HG03280 (cell line): ENCODE results near the gene DCAF5.

ENCODE experiments used
- ATAC-seq: cut with Tn5 transposase; IDR thresholded peaks from one replicate; pipeline ENCODE4 v1.9.1; 2021; ENCODE audit warnings: mild to moderate bottlenecking, moderate library complexity; ENCODE audit not compliant: unreplicated experiment

DCAF5 gene

GRCh38 chr14:69149461-69150244 is 3.3 kb downstream of the DCAF5 start:
- no peak for ATAC-seq

GRCh38 chr14:69142101-69142500 is 10.8 kb downstream of the DCAF5 start:
- ATAC-seq, result no peak

GRCh38 chr14:69141550-69141949 is 11.4 kb downstream of the DCAF5 start:
- no peak for ATAC-seq

- no peak for ATAC-seq
These were observed 13.2 kb downstream of the DCAF5 start for GRCh38 chr14:69139743-69140142.

GRCh38 chr14:69137843-69138535 is 14.9 kb downstream of the DCAF5 start:
- no peak for ATAC-seq

- ATAC-seq, result no peak
These were observed 15.5 kb downstream of the DCAF5 start for GRCh38 chr14:69137416-69137815.

GRCh38 chr14:69135133-69135532 is 17.8 kb downstream of the DCAF5 start:
- ATAC-seq, result no peak

GRCh38 chr14:69133206-69134125 is 19.5 kb downstream of the DCAF5 start:
- ATAC-seq, result no peak

GRCh38 chr14:69132513-69133181 is 20.3 kb downstream of the DCAF5 start:
- no peak for ATAC-seq

GRCh38 chr14:69131176-69131575 is 21.7 kb downstream of the DCAF5 start:
- no peak for ATAC-seq

GRCh38 chr14:69129264-69129880 is 23.5 kb downstream of the DCAF5 start:
- no peak for ATAC-seq

GRCh38 chr14:69118305-69118704 is 34.6 kb downstream of the DCAF5 start:
- no peak for ATAC-seq

GRCh38 chr14:69117020-69117767 is 35.7 kb downstream of the DCAF5 start:
- ATAC-seq, result no peak

GRCh38 chr14:69115407-69116185 is 37.3 kb downstream of the DCAF5 start:
- no peak for ATAC-seq

GRCh38 chr14:69114763-69115162 is 38.2 kb downstream of the DCAF5 start:
- no peak for ATAC-seq

GRCh38 chr14:69108358-69108757 is 44.6 kb downstream of the DCAF5 start:
- no peak for ATAC-seq

- ATAC-seq, result no peak
These were observed 45.4 kb downstream of the DCAF5 start for GRCh38 chr14:69107407-69108003.

- ATAC-seq, result no peak
These were observed 46.5 kb downstream of the DCAF5 start for GRCh38 chr14:69106451-69106850.
